ENCODE measurements around the gene IGFBP7. TPM values are rescaled to one million over a fixed set of nuclear protein-coding genes. Genes with fewer than 3 reads are reported as not detected.

The IGFBP7 gene
- total and polyA plus RNA-seq, 2 of the 8 experiments (the other 6 are each of a cell fraction or from before 2014, with no cell fraction given) = 0.17 to 0.48 TPM

DNA sequence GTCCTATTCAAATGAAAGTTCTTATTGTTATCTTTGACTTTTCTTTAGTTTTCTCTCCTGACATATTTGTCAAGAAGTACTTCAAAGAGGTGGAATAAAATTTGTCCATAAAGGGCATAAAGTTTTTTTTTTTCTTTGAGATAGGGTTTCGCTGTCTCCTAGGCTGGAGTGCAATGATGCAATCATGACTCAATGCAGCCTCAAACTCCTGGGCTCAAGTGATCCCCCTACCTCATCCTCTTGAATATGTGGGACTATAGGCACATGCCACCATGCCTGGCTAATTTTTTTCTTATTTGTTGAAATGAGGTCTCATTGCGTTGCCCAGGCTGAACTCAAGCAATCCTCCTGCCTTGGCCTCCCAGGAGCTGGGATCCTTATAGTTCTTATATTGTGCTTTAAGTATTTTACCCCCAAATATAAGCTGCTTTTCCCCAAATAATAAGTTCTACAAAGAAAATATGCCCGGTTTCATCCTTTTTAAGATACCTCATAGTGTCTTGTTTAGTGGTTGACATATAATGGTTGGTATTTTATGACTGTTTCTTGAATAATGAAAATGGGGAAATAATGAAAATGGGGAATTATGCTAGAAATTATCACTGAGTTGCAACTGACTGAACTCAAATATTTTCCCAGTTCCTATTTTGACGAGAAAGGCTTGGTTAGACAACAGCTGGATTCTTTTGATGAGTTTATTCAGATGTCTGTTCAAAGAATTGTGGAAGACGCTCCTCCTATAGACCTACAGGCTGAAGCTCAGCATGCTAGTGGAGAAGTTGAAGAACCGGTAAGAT lies 119.9 kb downstream of the IGFBP7 start:
- H3K9ac ChIP-seq (replicated peaks in 1 of 4; ENCODE audit: extremely low read depth in 1 of 4, low read depth in 3 of 4, low read length in 3 of 4) = no peak overlapping the region
- FAIRE-seq (no peak), DNase-seq (ENCODE audit: low read depth in 1 of 2, low spot score in 2 of 2) (no peak)
- H3K23ac ChIP-seq (ENCODE audit: insufficient read length) = no peak overlapping the region
- H2BK20ac ChIP-seq (ENCODE audit: low read length) = no peak overlapping the region
- peaks cover 8% of the 10 kb centered on the region for H3K79me1 ChIP-seq (ENCODE audit: low read depth, low read length)
- H3K79me2 ChIP-seq (ENCODE audit: control insufficient read depth in 1 of 2, insufficient read depth in 2 of 2, low read length in 2 of 2) = peaks cover 0 to 45% of the 10 kb centered on the region in 2 experiments; a peak in 2 of 4 replicates
- H2BK5ac ChIP-seq (ENCODE audit: low read depth, low read length) = no peak overlapping the region
- H3K9me3 ChIP-seq (ENCODE audit: insufficient read depth in 2 of 2, low read depth in 1 of 2, low read length in 1 of 2) = no peaks in the 10 kb centered on the region
- 92% methylated on average over 6 of the region's 6 CpGs; no CpG with 5 or more reads in 1 of the 2 experiments for WGBS, 2 experiments (ENCODE audit: extremely low coverage in 1 of 2, insufficient coverage in 1 of 2, insufficient read length in 1 of 2, insufficient replicate concordance in 2 of 2, low coverage in 1 of 2, low lambda C conversion rate in 2 of 2, missing lambda C conversion rate in 1 of 2)
- no peak overlapping the region for H4K5ac ChIP-seq (ENCODE audit: insufficient read length, low read depth, low read length)
- H3K18ac ChIP-seq (ENCODE audit: extremely low read depth, low read length) = no peak overlapping the region
- no peak overlapping the region for H4K91ac ChIP-seq (replicated peaks; ENCODE audit: insufficient read length, low read length)
- H4K8ac ChIP-seq (ENCODE audit: extremely low read depth, insufficient read depth, low read length) = no peak overlapping the region
- no peak overlapping the region for H2BK15ac ChIP-seq (ENCODE audit: low read length)
- no peak overlapping the region for H3K56ac ChIP-seq (replicated peaks; ENCODE audit: insufficient read length, low read depth, low read length)
- H4K20me1 ChIP-seq (replicated peaks in 1 of 2; ENCODE audit: control insufficient read depth in 1 of 2, insufficient read depth in 2 of 2, low read length in 2 of 2) = peaks cover 0 to 11% of the 10 kb centered on the region in 2 experiments
- H2BK120ac ChIP-seq (replicated peaks; ENCODE audit: low read depth, low read length) = no peak overlapping the region
- CTCF ChIA-PET (ENCODE audit: partially characterized antibody) = no interaction called here
- no peak overlapping the region for H2AFZ ChIP-seq (ENCODE audit: low read length)
- H3K4me3 ChIP-seq (ENCODE audit: extremely low read depth in 1 of 4, insufficient read depth in 2 of 4, low read depth in 3 of 4, low read length in 4 of 4) = no peak overlapping the region
- no peak overlapping the region for H3K4me2 ChIP-seq (ENCODE audit: insufficient read depth in 1 of 2, low read depth in 2 of 2, low read length in 2 of 2)
- H3K23me2 ChIP-seq (ENCODE audit: low read depth, low read length) = no peaks in the 10 kb centered on the region
- H3K4ac ChIP-seq (replicated peaks; ENCODE audit: insufficient read length, low read depth, low read length) = no peak overlapping the region
- peaks cover 6 to 69% (median 35%) of the 10 kb centered on the region in 4 experiments for H3K36me3 ChIP-seq (ENCODE audit: control insufficient read depth in 2 of 4, insufficient read depth in 4 of 4, low read length in 3 of 4)
- H3K27ac ChIP-seq (ENCODE audit: low read depth, low read length) = no peak overlapping the region
- TF ChIP-seq BRCA1 (IDR thresholded peaks at IDR 0.05; ENCODE audit: low read depth, low read length) = no peak
- TF ChIP-seq RXRA (IDR thresholded peaks at IDR 0.05; ENCODE audit: insufficient read depth, low read depth, low read length) = no peak
- no peak for TF ChIP-seq RNF2 (IDR thresholded peaks at IDR 0.05; ENCODE audit: borderline replicate concordance, low read depth, low read length, missing control alignments, poor library complexity, severe bottlenecking)
- TF ChIP-seq BACH1 (IDR thresholded peaks at IDR 0.05; ENCODE audit: low read length) = no peak
- TF ChIP-seq EP300 (IDR thresholded peaks at IDR 0.05; ENCODE audit: borderline replicate concordance in 1 of 2, low read depth in 2 of 2, low read length in 2 of 2) = no peak
- no peak for TF ChIP-seq RBBP5 (IDR thresholded peaks at IDR 0.05; ENCODE audit: borderline replicate concordance, low read depth, low read length)
- TF ChIP-seq POLR2A (IDR thresholded peaks at IDR 0.05; ENCODE audit: control extremely low read depth in 1 of 2, low read depth in 2 of 2, low read length in 2 of 2) = no peak
- POLR2A ChIA-PET (ENCODE audit: partially characterized antibody) = interaction anchor here (1.5 kb wide), 1 partner anchor 11 kb away, joined by 7 read pairs; the partner anchor contains the start of gene POLR2B
- H2AK5ac ChIP-seq (ENCODE audit: low read depth, low read length) = no peak overlapping the region
- H2BK12ac ChIP-seq (ENCODE audit: low read depth, low read length) = no peak overlapping the region
- H3K4me1 ChIP-seq (replicated peaks in 1 of 4; ENCODE audit: control insufficient read depth in 3 of 4, insufficient read depth in 4 of 4, low read length in 3 of 4) = no peaks in the 10 kb centered on the region
- H3K14ac ChIP-seq (ENCODE audit: insufficient read length) = no peak overlapping the region
- no peaks in the 10 kb centered on the region for H3K27me3 ChIP-seq (replicated peaks in 1 of 4; ENCODE audit: control insufficient read depth in 3 of 4, extremely low read depth in 1 of 4, insufficient read depth in 3 of 4, low read length in 3 of 4)
